DND-41 (cell line): Measurements from ENCODE around the gene CD151.

Experiments used
- EZH2 ChIP-seq: IDR thresholded peaks from 3 replicates; pipeline ENCODE4 v1.6.1; 2012; ENCODE audit warnings: borderline replicate concordance, low read depth, mild to moderate bottlenecking, moderate library complexity, low read length, inconsistent platforms; ENCODE audit not compliant: severe bottlenecking
- TF ChIP-seq, protein P1 (sequence below): IDR thresholded peaks from 2 replicates; pipeline ENCODE4 v1.5.1; 2012; ENCODE audit warnings: borderline replicate concordance, low read length, moderate library complexity, mild to moderate bottlenecking; ENCODE audit not compliant: poor library complexity, severe bottlenecking; ENCODE audit errors: extremely low read depth

DNA sequence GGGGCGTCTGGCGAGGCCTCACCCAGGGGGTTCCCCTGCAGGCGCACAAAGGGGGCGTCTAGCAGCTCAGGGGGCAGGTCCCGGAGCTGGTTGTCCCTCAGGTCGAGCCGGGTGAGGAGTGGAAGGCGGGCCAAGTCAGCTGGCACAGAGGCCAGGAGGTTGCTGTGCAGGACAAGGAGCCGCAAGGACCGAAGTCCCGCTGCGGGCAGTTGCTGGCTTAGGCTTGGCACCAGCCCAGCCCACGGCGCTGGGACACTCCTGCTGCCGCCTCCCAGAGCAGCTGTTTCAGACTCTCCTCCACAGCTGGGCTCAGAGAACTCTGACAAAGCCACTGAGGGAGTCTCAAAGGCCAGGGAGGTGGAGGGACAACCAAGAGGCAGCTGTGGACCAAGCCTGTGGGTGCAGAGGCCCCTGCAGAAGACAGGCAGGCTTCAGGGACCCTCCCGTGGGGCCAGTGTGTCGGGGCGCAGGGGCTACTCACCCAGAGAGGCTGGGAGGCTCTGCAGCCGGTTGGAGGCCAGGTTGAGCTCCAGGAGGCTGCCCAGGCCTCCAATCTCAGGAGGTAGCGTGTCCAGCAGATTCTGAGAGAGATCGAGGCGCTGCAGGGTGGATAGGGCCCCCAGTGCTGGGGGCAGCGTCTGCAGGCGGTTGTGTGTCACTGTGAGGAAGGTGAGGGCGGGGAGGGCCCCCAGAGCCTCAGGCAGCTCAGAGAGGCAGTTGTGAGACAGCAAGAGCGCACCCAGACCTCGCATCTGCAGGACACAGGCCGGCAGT, 29.9 kb upstream of the CD151 start:
- TF ChIP-seq, protein P1, sequence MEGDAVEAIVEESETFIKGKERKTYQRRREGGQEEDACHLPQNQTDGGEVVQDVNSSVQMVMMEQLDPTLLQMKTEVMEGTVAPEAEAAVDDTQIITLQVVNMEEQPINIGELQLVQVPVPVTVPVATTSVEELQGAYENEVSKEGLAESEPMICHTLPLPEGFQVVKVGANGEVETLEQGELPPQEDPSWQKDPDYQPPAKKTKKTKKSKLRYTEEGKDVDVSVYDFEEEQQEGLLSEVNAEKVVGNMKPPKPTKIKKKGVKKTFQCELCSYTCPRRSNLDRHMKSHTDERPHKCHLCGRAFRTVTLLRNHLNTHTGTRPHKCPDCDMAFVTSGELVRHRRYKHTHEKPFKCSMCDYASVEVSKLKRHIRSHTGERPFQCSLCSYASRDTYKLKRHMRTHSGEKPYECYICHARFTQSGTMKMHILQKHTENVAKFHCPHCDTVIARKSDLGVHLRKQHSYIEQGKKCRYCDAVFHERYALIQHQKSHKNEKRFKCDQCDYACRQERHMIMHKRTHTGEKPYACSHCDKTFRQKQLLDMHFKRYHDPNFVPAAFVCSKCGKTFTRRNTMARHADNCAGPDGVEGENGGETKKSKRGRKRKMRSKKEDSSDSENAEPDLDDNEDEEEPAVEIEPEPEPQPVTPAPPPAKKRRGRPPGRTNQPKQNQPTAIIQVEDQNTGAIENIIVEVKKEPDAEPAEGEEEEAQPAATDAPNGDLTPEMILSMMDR, result no peak
- no peak for TF ChIP-seq EZH2
